Liver (tissue), 3 donors: ENCODE results near the gene CCR2.

ENCODE experiments used
- ATF3 ChIP-seq: IDR thresholded peaks from 2 replicates; pipeline ENCODE4 v1.6.1; 2016; ENCODE audit warnings: antibody characterized with exemption
- CTCF ChIP-seq: fragments of 150-350 bp; IDR thresholded peaks from 2 replicates; pipeline ENCODE4 v1.5.1; 2017; ENCODE audit warnings: improper control_type of control experiment, low read depth, low read length; ENCODE audit not compliant: missing input control
- JUND ChIP-seq, 2 donors: IDR thresholded peaks; 2 replicates each; pipeline ENCODE4 v1.6.1; 2016; ENCODE audit warnings: antibody characterized with exemption in 2 of 2
- MAX ChIP-seq: IDR thresholded peaks from 2 replicates; pipeline ENCODE4 v1.6.1; 2016; ENCODE audit warnings: antibody characterized with exemption
- NR2F2 ChIP-seq: IDR thresholded peaks from 2 replicates; pipeline ENCODE4 v1.6.1; 2016; ENCODE audit warnings: antibody characterized with exemption
- RAD21 ChIP-seq, 2 donors: IDR thresholded peaks; 2 replicates each; pipeline ENCODE4 v1.6.1; 2016; ENCODE audit warnings: antibody characterized with exemption in 2 of 2, mild to moderate bottlenecking in 2 of 2
- SP1 ChIP-seq: IDR thresholded peaks from 2 replicates; pipeline ENCODE4 v1.6.1; 2018; ENCODE audit warnings: antibody characterized with exemption, mild to moderate bottlenecking
- TAF1 ChIP-seq: conservative IDR thresholded peaks from 2 replicates; pipeline ENCODE4 v1.6.1; 2016; ENCODE audit warnings: antibody characterized with exemption, mild to moderate bottlenecking
- donor health status: healthy.
- donor health status: healthy.

- TF ChIP-seq CTCF, result no peak
- TF ChIP-seq NR2F2, result no peak
- TF ChIP-seq RAD21 (IDR thresholded peaks at IDR 0.05), result no peak
- no peak for TF ChIP-seq MAX
- TF ChIP-seq TAF1, result no peak
- TF ChIP-seq JUND (IDR thresholded peaks at IDR 0.05), result no peak
- TF ChIP-seq ATF3, result no peak
- no peak for TF ChIP-seq SP1
Measured at GRCh38 chr3:46324036-46324435, 29.9 kb upstream of the CCR2 start.
